ENCODE data around the gene ZFYVE28. TPM values are rescaled to one million over a fixed set of nuclear protein-coding genes. Genes with fewer than 3 reads are reported as not detected.

Gene ZFYVE28
- total RNA-seq, 2 donors from 2014 or later = 5.7 to 16.8 TPM

DNA sequence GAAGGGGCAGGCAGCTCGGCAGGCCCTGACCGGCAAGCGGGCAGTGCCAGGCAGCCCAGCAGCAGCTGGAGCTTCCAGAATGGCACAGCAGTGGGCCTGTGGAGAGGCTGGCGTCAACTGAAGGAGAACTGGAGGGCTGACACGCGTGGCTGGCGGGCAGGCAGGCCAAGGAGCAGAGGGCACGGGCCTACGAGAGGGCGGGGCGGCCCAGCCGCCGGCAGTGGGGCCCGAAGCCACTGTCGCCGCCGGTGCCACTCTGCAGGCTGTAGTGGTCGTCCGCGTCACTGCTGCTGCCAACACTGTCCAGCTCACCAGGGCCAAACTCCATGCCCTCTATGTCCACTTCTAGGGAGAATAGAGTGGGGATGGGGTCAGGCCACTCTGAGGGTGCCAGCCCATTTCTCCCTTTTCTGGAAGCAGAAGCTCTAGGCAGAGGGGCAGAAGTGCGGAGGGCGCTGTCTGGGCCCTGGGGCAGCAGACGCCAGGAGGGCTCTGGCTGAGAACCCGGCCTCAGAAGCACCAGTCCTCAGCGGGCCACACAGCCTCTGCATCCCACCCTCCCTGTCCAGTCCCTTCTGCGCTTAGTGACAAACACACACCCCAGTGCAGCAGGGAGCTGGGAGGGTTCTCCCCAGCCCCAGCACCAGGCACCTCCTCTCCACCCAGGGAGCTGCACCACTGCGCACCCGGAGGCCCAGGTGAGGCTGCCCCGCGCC is 167.9 kb downstream of the ZFYVE28 start:
- DNase-seq (peak in 2 of 4 donors; percentile 4 to 11), ATAC-seq (no peak)
- Histone ChIP-seq H3K27ac (no peak overlapping the region), H3K9me3 (no peaks in the 10 kb centered on the region), H3K4me1 (peaks cover 7% of the 10 kb centered on the region), H3K27me3 (no peaks in the 10 kb centered on the region), H3K4me3 (no peak overlapping the region), H3K36me3 (replicated peaks in 1 of 2; ENCODE audit: insufficient read depth in 1 of 2, low read depth in 2 of 2) (peaks cover 0 to 35% of the 10 kb centered on the region in 2 donors)
- 90 to 92% methylated on average over 20 to 23 of the region's 30 CpGs for WGBS, 2 donors
- intact Hi-C loops (cut with DNase I) = no loop called here
- TF ChIP-seq POLR2A (IDR thresholded peaks at IDR 0.05) = no peak
- TF ChIP-seq CTCF (IDR thresholded peaks at IDR 0.05) = no peak

GRCh38 chr4:2249526-2250356 is 168.7 kb downstream of the ZFYVE28 start:
- Histone ChIP-seq H3K36me3 (replicated peaks in 1 of 2; ENCODE audit: insufficient read depth in 1 of 2, low read depth in 2 of 2) (peaks cover 0 to 34% of the 10 kb centered on the region in 2 donors), H3K4me1 (no peaks in the 10 kb centered on the region), H3K4me3 (no peak overlapping the region), H3K9me3 (no peaks in the 10 kb centered on the region), H3K27ac (no peak overlapping the region), H3K27me3 (no peaks in the 10 kb centered on the region)
- TF ChIP-seq POLR2A (IDR thresholded peaks at IDR 0.05) (no peak), CTCF (IDR thresholded peaks at IDR 0.05) (no peak)
- ATAC-seq = no peak
- 84 to 90% methylated on average over 20 to 24 of the region's 26 CpGs for WGBS, 2 donors
- peak in 3 of 4 donors; percentile 5 to 11 (median 11) for DNase-seq
- intact Hi-C loops (cut with DNase I) = no loop called here

GRCh38 chr4:2248821-2249261 is 169.6 kb downstream of the ZFYVE28 start:
- Histone ChIP-seq H3K4me1 (no peaks in the 10 kb centered on the region), H3K36me3 (replicated peaks in 1 of 2; ENCODE audit: insufficient read depth in 1 of 2, low read depth in 2 of 2) (peaks cover 0 to 30% of the 10 kb centered on the region in 2 donors), H3K27ac (no peak overlapping the region), H3K4me3 (no peak overlapping the region), H3K27me3 (no peaks in the 10 kb centered on the region), H3K9me3 (no peaks in the 10 kb centered on the region)
- WGBS, 2 donors = 62 to 64% methylated on average over 8 to 9 of the region's 10 CpGs
- TF ChIP-seq CTCF (IDR thresholded peaks at IDR 0.05) = no peak
- no peak for TF ChIP-seq POLR2A (IDR thresholded peaks at IDR 0.05)
- DNase-seq = peak in 3 of 4 donors; percentile 5 to 13 (median 10)
- no peak for ATAC-seq
- intact Hi-C loops (cut with DNase I) = no loop called here

GRCh38 chr4:2248044-2248780 is 170.2 kb downstream of the ZFYVE28 start:
- Histone ChIP-seq H3K9me3 (no peaks in the 10 kb centered on the region), H3K36me3 (replicated peaks in 1 of 2; ENCODE audit: insufficient read depth in 1 of 2, low read depth in 2 of 2) (peaks cover 0 to 26% of the 10 kb centered on the region in 2 donors), H3K27ac (no peak overlapping the region), H3K4me1 (no peaks in the 10 kb centered on the region), H3K27me3 (no peaks in the 10 kb centered on the region), H3K4me3 (no peak overlapping the region)
- no peak for ATAC-seq
- peak in 2 of 4 donors; percentile 9 to 10 for DNase-seq
- TF ChIP-seq POLR2A (IDR thresholded peaks at IDR 0.05) (no peak), CTCF (IDR thresholded peaks at IDR 0.05) (no peak)
- intact Hi-C loops (cut with DNase I) = no loop called here
- WGBS, 2 donors = 88 to 91% methylated on average over 6 to 21 of the region's 21 CpGs

Data from body of pancreas (tissue), 4 donors.